K562 (cell line): ENCODE data around the gene CTSO. TPM values are rescaled to one million over a fixed set of nuclear protein-coding genes. Genes with fewer than 3 reads are reported as not detected.

Experiments used
- ATAC-seq: fragments of 200-7000 bp; cut with Tn5 transposase; 3 replicates; pipeline ENCODE4 v1.9.1; 2020; ENCODE audit warnings: moderate library complexity
- BruUV-seq: library from RNA; stranded (reverse); fragments of 400-500 nt; replicated peaks from 2 replicates; lab custom pipeline; 2021; lab: Mats Ljungman, UMichigan
- CTCF ChIA-PET: fragments of 300-600 bp; formaldehyde crosslinking; extraction: SDS; loops from one replicate; lab custom pipeline; 2021; ENCODE audit warnings: low intra/inter-chr PET ratio; lab: Yijun Ruan, JAX
- POLR2A ChIA-PET: fragments of 300-600, 350-650 bp; sonication (Branson Sonifier 250); formaldehyde crosslinking; extraction: SDS; loops from one replicate; lab custom pipeline; 2021; ENCODE audit warnings: antibody characterized with exemption, inconsistent platforms; lab: Yijun Ruan, JAX
- DNase-seq, 4 experiments: peaks; one replicate each; pipeline versions ENCODE4 v3.0.0 to v3.0.0-alpha.2; 2011 to 2018; ENCODE audit warnings: low spot score in 3 of 4, mixed read lengths in 3 of 4; ENCODE audit errors: extremely low read depth in 1 of 4
- FAIRE-seq: peaks from 2 replicates; lab custom pipeline; 2011; peaks lifted over from hg19 to GRCh38; lab: Jason Lieb, UNC
- H2AFZ ChIP-seq: 2 replicates; pipeline ENCODE4 v1.6.0; 2011; ENCODE audit warnings: low read depth, low read length, control low read depth, inconsistent platforms
- H3K27ac ChIP-seq: fragments of 200-600 bp; 3 replicates; pipeline ENCODE4 v1.8.0; 2011; ENCODE audit warnings: low read depth, mild to moderate bottlenecking, control low read depth, inconsistent platforms, low read length, moderate library complexity, mixed read lengths; ENCODE audit errors: extremely low read depth
- H3K27me3 ChIP-seq, 2 experiments: fragments of 300-600 bp in 1 of 2; 2 replicates in 1 of 2; 3 replicates in 1 of 2; pipeline versions ENCODE4 v1.6.0 to v1.8.0; 2011; ENCODE audit warnings: inconsistent platforms in 2 of 2, low read length in 2 of 2, mild to moderate bottlenecking in 1 of 2, mixed read lengths in 1 of 2, moderate library complexity in 1 of 2; ENCODE audit not compliant: control insufficient read depth in 2 of 2, insufficient read depth in 2 of 2
- H3K36me3 ChIP-seq: fragments of 300-600 bp; 3 replicates; pipeline ENCODE4 v1.8.0; 2011; ENCODE audit warnings: mild to moderate bottlenecking, low read length, inconsistent platforms; ENCODE audit not compliant: control insufficient read depth, insufficient read depth
- H3K4me1 ChIP-seq, 2 experiments: fragments of 200-600 bp in 1 of 2; replicated peaks in 1 of 2; 2 replicates in 1 of 2; 3 replicates in 1 of 2; pipeline versions ENCODE4 v1.5.1 to v1.8.0; 2011; ENCODE audit warnings: inconsistent platforms in 2 of 2, low read length in 2 of 2, mild to moderate bottlenecking in 1 of 2, mixed read lengths in 1 of 2, moderate library complexity in 1 of 2; ENCODE audit not compliant: control insufficient read depth in 2 of 2, insufficient read depth in 2 of 2
- H3K4me2 ChIP-seq: 2 replicates; pipeline ENCODE4 v1.6.1; 2011; ENCODE audit warnings: low read length, control low read depth, inconsistent platforms, mixed read lengths; ENCODE audit not compliant: insufficient read depth
- H3K4me3 ChIP-seq: fragments of 200-600 bp; sonication (generic), shearing (Covaris generic); 2 replicates; pipeline ENCODE4 v1.5.1; 2016; ENCODE audit warnings: control low read depth, inconsistent platforms
- H3K79me2 ChIP-seq: fragments of 200-600 bp; 3 replicates; pipeline ENCODE4 v1.8.0; 2011; ENCODE audit warnings: low read length, inconsistent platforms; ENCODE audit not compliant: control insufficient read depth, insufficient read depth
- H3K9ac ChIP-seq, 2 experiments: 2 replicates each; pipeline versions ENCODE4 v1.6.0 to v1.6.1; 2011; ENCODE audit warnings: low read depth in 2 of 2, low read length in 2 of 2, control low read depth in 1 of 2, inconsistent platforms in 1 of 2, mild to moderate bottlenecking in 1 of 2, mixed read lengths in 1 of 2; ENCODE audit not compliant: insufficient read depth in 1 of 2
- H3K9me1 ChIP-seq: one replicate; pipeline ENCODE4 v1.6.0; 2011; ENCODE audit warnings: inconsistent platforms, mild to moderate bottlenecking, low read length, moderate library complexity; ENCODE audit not compliant: control insufficient read depth, insufficient read depth
- H3K9me3 ChIP-seq: replicated peaks from 2 replicates; pipeline ENCODE4 v1.5.1; 2011; ENCODE audit warnings: low read depth, low read length, inconsistent platforms; ENCODE audit not compliant: control insufficient read depth, insufficient read depth
- H4K20me1 ChIP-seq: replicated peaks from 2 replicates; pipeline ENCODE4 v1.6.1; 2011; ENCODE audit warnings: low read length, inconsistent platforms, mixed read lengths; ENCODE audit not compliant: control insufficient read depth, insufficient read depth
- ELF4 ChIP-seq: fragments of 450-650 bp; formaldehyde crosslinking; IDR thresholded peaks from 2 replicates; pipeline ENCODE4 v1.4.0; 2022; ENCODE audit warnings: missing genetic modification characterization
- FOXP1 ChIP-seq: sonication (generic); formaldehyde crosslinking; IDR thresholded peaks from 2 replicates; pipeline ENCODE4 v1.8.0; 2022; ENCODE audit warnings: mild to moderate bottlenecking, missing genetic modification reagents
- HCFC1 ChIP-seq: IDR thresholded peaks from 2 replicates; pipeline ENCODE4 v1.6.1; 2012; ENCODE audit warnings: low read depth, low read length, improper control_type of control experiment
- PTBP1 ChIP-seq: fragments of 200-400 bp; formaldehyde crosslinking; IDR thresholded peaks from 2 replicates; pipeline ENCODE4 v1.6.1; 2017; ENCODE audit warnings: low read depth, low read length
- SMARCB1 ChIP-seq: IDR thresholded peaks from 2 replicates; pipeline ENCODE4 v1.6.1; 2011; ENCODE audit warnings: improper control_type of control experiment, low read depth; ENCODE audit not compliant: insufficient read length
- TRIM28 ChIP-seq: fragments of 450-650 bp; IDR thresholded peaks from 2 replicates; pipeline ENCODE4 v1.6.1; 2017
- in situ Hi-C: fragments of 300-500 bp; cut with MboI; formaldehyde crosslinking; loops from 4 replicates; pipeline ENCODE4 v1.15.0; 2018; ENCODE audit warnings: inconsistent platforms, mixed read lengths
- intact Hi-C: fragments of 100-400 bp; cut with micrococcal nuclease; formaldehyde crosslinking; loops from 2 replicates; pipeline ENCODE4 v1.14.2; 2022
- polyA plus RNA-seq, 8 experiments: library from polyadenylated mRNA; depleted of rRNA in 4 of 8; stranded (reverse) in 5 of 8; unstranded in 3 of 8; fragments of >200 nt; fragmentation: Nextera tagmentation in 2 of 8; fragmentation: Illumina TruSeq in 1 of 8; extraction: Ambion mirVana in 2 of 8; extraction: Trizol in 1 of 8; gene quantifications; 2 replicates each; pipeline versions ENCODE4 v1.2.1 to v1.2.3, GENCODE V29; 2011 to 2014; ENCODE audit warnings: inconsistent platforms in 1 of 8, missing spikeins in 1 of 8
- total RNA-seq, 7 experiments: library from RNA; depleted of rRNA in 6 of 7; stranded (reverse); fragments of >200 nt in 6 of 7; fragmentation: Illumina TruSeq in 2 of 7; extraction: Trizol in 2 of 7; gene quantifications; 2 replicates each; pipeline versions ENCODE4 v1.2.1 to v1.2.3, GENCODE V29; 2011 to 2021; ENCODE audit warnings: low replicate concordance in 1 of 7
- TF ChIP-seq, protein P1 (sequence below), 2 experiments: fragments of 250-450 bp in 1 of 2; fragments of 450-650 bp in 1 of 2; sonication (Bioruptor Pico) in 1 of 2; IDR thresholded peaks; 2 replicates each; pipeline versions ENCODE4 v1.6.1 to v1.8.0; 2016 to 2021; ENCODE audit warnings: mild to moderate bottlenecking in 2 of 2, moderate library complexity in 2 of 2, missing compliant biosample characterization in 1 of 2, missing genetic modification characterization in 1 of 2
- TF ChIP-seq, protein P2 (sequence below), 2 experiments: IDR thresholded peaks; 2 replicates each; pipeline ENCODE4 v1.6.1; 2011; ENCODE audit warnings: borderline replicate concordance in 1 of 2, control low read depth in 1 of 2, low read depth in 1 of 2, low read length in 1 of 2, mild to moderate bottlenecking in 1 of 2, mixed read lengths in 1 of 2, moderate library complexity in 1 of 2; ENCODE audit not compliant: insufficient read depth in 1 of 2, insufficient read length in 1 of 2, poor library complexity in 1 of 2, severe bottlenecking in 1 of 2; ENCODE audit errors: extremely low read depth in 1 of 2

CTSO gene
- total and polyA plus RNA-seq, 9 of the 15 experiments (the other 6 are each of a cell fraction or from before 2014, with no cell fraction given) = 0.03 to 0.07 (median 0.04) TPM; not detected in 5

DNA sequence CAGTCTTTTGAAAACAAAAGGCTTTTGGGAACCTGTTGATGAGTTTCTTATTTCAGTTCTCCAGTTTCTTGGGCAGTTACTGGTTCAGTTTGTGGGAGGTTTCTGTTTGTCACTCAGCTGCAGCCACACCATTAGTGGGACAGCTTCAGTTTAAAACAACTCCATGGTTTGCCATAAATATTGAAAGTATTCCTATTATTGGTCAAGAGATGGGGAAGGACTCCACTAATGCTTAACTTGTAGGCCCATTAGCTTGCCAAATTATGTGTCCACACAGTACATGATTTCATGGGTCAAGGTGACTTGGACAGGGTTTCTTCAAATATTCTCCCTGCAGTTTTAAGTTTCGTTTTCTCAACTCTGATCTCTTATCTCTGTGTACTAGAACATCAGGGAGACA, 72.1 kb downstream of the CTSO start (continued):
- TF ChIP-seq, protein P1, sequence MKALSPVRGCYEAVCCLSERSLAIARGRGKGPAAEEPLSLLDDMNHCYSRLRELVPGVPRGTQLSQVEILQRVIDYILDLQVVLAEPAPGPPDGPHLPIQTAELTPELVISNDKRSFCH (CRISPR knock-in tag; IDR thresholded peaks at IDR 0.05) = no peak
- TF ChIP-seq, protein P1 (tag; IDR thresholded peaks at IDR 0.05) = no peak
- TF ChIP-seq SMARCB1 = no peak
- TF ChIP-seq, protein P2, sequence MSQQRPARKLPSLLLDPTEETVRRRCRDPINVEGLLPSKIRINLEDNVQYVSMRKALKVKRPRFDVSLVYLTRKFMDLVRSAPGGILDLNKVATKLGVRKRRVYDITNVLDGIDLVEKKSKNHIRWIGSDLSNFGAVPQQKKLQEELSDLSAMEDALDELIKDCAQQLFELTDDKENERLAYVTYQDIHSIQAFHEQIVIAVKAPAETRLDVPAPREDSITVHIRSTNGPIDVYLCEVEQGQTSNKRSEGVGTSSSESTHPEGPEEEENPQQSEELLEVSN (IDR thresholded peaks at IDR 0.05; ENCODE audit: borderline replicate concordance in 1 of 2, extremely low read depth in 1 of 2, insufficient read depth in 1 of 2, insufficient read length in 1 of 2, low read depth in 1 of 2, low read length in 1 of 2, poor library complexity in 1 of 2, severe bottlenecking in 1 of 2) = no peak

DNA sequence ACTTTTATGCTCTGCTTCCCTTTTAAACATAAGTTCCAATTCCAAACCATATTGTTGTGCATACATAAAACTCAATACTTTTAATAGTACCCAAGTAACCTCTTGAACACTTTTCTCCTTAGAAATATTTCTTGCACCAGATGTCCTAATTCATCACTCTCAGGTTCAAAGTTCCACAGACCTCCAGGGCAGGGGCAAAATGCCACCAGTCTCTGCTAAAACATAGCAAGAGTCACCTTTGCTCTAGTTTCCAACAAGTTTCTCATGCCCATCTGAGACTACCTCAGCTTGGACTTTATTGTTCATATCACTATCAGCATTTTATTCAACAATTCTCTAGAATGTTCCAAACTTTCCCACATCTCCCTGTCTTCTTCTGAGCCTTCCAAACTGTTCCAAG, 73.9 kb downstream of the CTSO start:
- no peak overlapping the region for H3K27ac ChIP-seq
- CTCF ChIA-PET = no interaction called here
- no peaks in the 10 kb centered on the region for H3K79me2 ChIP-seq
- in situ Hi-C loops (no loop called here), intact Hi-C loops (no loop called here)
- ATAC-seq = no peak
- H3K9me1 ChIP-seq = no peaks in the 10 kb centered on the region
- no peak overlapping the region for H3K4me3 ChIP-seq
- no peaks in the 10 kb centered on the region for H3K4me1 ChIP-seq
- TF ChIP-seq FOXP1 (CRISPR knock-in tag) (no peak), PTBP1 (no peak), HCFC1 (no peak), ELF4 (CRISPR knock-in tag) (no peak), TRIM28 (no peak)
- POLR2A ChIA-PET = no interaction called here
- H3K9ac ChIP-seq = no peak overlapping the region
- FAIRE-seq = no peak
- no peaks in the 10 kb centered on the region for H3K27me3 ChIP-seq
- H4K20me1 ChIP-seq = no peaks in the 10 kb centered on the region
- no peak overlapping the region for H2AFZ ChIP-seq
- no peaks in the 10 kb centered on the region for H3K9me3 ChIP-seq
- no peak overlapping the region for H3K4me2 ChIP-seq
- no peak for DNase-seq
- BruUV-seq = no TSS peak
- H3K36me3 ChIP-seq = no peaks in the 10 kb centered on the region
